NCI-H345 (cell line): ENCODE results near the gene BAG1.
A peak's percentile ranks its signal among the peaks of the same experiment; 100 is the strongest.

ENCODE experiments used
- DNase-seq: peaks from one replicate; lab custom pipeline; 2025; lab: John Stamatoyannopoulos, UW

Gene BAG1

DNA sequence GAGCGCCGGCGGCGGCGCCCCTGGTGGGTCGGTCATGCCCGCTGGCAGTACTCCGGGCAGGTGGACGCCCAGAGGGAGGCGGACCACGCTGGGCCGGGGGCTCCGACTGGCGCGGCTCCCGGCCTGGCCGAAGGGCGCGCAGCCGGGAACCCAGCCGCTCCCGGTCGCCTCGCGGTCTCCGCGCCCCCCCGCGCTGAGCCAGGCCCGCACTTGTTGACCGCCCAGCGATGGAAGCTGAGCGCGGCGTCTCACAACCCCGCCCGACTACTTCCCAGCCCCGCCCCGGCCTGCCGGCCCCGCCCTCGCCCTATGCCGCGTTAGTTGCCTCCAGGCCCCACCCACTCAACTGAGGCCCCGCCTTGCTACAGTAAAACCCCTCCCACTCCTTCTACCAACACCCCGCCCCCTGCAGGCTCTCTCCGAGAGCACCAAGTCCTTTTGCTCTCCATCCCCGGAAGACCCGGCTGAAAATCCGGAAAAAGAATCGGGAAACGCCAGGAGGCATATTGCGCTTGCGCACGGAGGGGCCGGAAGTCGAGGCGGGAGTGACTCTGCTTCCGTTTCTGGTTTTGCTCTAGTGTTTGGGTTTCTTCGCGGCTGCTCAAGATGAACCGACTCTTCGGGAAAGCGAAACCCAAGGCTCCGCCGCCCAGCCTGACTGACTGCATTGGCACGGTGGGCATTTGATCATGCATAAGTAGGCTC, at the start of gene BAG1, which contains the start of gene CHMP5:
Gene BAG1, minus strand, starts transcription at position 236 of the 705 bp plus-strand sequence.
Gene CHMP5, plus strand, starts transcription at position 577 of the 705 bp plus-strand sequence. Its CDS starts 30 bp downstream, at position 607.
- DNase-seq = peak; percentile 99

DNA sequence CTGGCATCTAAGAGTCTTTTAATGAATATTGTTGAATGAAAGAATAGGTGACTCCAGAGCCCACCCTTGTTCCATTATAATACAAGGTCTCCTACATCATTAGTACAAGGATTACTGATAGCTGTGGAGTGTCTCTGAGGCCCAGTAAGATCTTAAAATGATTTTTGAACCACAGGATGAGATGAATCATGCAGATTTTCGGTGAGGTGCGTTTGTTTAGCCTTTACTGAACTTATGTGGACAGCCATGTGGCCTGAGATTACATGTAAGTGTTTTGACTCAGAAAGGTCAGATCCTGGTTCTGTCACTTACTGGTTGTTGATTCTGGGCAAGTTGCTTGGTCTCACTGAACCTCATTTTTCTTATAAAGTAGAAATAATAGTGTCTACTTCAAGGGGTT, 47.4 kb upstream of the BAG1 start:
- no peak for DNase-seq

DNA sequence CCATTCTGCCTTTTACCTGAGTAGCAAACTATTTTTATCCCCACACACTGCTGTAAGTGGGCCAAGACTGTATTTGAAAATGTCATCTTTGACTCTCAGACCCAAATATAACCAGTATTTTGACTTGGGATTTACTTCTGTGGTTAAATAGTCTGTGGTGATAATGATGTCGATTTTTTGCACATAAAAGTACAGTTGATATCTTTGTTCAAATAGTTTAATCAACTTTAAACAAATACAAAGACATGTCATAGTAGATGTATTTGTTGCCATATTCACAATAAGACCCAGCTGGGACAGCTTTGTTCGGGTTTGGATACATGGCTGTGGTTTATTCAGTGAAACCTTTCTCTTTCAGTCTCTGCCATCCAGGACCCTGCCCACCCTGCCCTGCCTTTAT, 46.2 kb upstream of the BAG1 start:
- DNase-seq = no peak

DNA sequence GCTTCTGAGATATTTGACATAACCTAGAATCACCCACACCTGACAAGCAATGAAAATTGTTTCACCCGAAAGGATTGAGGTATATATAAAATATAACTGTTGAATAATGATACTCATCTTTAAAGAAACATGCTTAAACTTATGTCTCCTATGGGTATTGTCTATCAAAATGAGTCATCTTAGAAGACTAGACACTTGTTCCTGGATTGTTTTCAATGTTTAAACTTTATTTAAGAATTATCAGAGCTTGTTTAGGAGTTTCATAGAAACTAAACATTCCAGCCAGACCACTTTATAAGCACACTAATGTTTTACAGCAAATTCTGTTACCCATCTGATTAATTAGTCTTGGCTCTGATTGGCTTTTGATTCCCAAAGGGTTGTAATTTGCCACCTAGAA, 45.4 kb upstream of the BAG1 start:
- no peak for DNase-seq

DNA sequence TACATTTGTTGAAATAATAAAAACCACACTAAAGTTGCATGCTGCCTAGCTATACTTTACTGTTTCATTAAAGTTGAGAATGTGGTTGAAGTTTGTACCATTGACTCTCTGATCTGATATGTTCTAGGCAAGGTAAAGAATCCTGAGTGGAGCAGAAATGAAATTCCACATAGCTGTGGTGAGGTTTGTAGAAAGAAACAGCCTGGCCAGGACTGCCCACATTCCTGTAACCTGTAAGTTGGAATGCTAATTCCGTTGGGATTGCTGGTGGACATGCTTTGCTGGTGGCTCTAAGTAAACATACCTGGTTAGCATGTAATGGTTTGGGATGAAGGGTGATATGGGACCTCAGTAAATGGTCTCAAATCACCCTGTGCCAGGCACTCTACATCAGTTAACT, 42.6 kb upstream of the BAG1 start:
- DNase-seq = no peak

DNA sequence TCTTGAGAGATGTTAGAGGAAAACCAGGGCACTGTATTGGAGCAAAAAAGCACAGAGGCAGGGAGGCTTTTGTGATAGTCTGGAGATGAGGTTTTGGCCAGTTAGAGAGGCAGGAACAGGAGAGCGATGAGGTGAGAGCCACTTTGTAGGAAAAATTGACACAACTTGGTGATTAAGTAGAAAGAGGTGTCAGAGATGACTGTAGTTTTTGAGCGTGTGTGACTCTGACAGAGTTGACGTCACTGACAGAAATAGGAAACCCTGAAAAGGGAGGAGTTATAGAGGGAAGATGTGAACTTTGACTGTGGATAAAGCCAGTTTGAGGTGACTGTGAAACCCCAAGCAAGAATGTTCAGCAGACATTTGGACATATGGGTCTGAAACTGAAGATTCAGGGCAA, 41.5 kb upstream of the BAG1 start:
- DNase-seq = no peak

DNA sequence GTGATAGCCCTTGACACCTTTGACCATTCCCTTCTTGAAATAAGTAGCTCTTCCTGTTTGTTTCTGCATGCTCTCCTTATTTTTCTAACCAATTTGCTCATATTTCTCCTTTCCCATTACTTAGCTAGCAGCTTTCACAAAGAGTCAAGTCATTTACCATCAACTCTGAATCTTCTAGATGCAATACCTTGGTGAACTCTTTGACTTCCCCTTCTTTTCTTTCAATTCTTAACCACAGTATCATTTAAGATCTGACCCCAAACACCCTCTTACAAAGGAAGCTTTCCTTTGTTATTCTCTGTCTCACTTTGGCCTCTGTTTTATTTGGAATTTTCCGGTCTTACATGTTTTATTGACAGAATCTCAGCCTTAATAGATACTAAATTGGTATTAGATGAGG, 39.9 kb upstream of the BAG1 start:
- no peak for DNase-seq

DNA sequence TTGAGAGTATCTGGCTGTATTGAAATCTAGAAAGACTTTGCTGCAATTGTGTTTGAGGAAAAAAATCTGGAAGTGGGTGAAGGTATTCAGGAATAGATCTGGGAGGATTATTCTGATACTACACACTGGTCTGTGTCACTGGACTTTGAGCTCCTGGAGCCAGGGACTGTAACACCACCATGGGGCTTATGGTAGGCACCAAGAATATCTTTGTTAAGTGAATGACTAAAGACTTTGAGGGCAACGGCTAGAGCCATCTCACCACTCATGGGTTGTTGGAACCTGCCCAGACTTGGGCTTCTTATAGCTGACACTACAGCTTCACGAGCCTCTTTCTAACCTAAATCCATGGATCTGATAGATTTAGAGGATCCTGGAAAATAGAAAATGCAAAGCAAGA, 36.0 kb upstream of the BAG1 start:
- no peak for DNase-seq

DNA sequence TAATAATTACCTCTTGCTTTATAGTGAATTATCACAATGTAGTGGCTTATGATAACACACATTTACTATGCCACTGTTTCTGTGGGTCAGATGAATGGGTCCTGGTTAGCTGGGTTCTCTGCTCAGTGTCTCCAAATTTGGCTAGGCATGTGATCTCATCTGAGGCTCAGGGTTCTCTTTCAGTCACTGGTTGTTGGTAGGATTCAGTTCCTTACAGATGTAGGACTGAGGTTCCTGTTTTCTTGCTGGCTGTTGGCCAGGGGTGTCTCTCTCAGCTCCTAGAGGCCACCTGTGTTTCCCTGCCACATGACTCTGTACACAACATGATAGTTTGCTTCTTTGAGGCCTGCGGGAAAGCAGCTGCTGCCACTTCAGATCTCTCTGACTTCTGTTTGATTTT, 32.9 kb upstream of the BAG1 start:
- no peak for DNase-seq

DNA sequence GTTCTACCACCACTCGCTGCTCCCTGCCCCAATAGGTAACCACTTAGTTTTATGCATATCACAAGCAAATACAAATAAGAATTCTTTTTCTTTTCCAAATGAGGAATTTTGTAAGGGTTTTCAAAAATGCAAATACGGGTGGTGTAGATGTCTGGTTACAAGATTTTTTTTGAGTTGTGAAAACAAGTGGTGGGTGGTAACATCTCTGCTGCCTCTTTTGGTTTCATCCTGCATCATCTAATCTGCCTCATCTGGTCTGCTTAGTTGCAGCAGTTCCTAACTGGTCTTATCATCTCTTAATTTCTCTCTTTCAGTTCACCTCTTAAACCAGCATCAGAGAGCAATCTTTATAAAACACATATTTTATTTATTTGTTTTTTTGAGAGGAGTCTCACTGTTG, 31.1 kb upstream of the BAG1 start:
- DNase-seq = no peak

DNA sequence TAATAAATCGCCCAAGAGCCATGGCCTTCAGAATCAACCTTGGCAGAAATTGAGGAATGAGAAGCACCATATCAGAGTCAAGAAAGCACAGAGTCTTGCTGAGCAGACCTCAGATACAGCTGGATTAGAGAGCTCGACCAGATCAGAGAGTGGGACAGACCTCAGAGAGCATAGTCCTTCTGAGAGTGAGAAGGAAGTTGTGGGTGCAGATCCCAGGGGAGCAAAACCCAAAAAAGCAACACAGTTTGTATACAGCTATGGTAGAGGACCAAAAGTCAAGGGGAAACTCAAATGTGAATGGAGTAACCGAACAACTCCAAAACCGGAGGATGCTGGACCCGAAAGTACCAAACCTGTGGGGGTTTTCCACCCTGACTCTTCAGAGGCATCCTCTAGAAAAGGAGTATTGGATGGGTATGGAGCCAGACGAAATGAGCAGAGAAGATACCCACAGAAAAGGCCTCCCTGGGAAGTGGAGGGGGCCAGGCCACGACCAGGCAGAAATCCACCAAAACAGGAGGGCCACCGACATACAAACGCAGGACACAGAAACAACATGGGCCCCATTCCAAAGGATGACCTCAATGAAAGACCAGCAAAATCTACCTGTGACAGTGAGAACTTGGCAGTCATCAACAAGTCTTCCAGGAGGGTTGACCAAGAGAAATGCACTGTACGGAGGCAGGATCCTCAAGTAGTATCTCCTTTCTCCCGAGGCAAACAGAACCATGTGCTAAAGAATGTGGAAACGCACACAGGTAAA, 30.3 kb upstream of the BAG1 start:
- no peak for DNase-seq

DNA sequence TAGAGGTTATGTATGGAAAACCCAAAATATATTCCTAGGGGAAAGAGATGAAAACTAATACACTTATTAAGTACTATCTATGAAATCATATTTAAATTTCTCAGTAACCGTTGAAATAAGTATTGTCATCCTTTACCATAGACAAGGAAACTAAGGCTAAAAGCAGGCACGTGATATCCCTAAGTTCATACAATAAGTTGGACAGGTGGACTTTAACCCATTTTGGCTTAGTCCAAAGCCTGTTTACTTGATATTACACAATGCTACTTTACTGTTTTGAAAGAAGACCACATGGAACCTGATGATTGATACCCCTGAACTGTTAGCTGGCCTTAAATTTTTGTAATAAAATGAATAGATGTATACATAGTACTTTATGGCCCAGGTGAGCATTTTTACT, 29.3 kb upstream of the BAG1 start:
- no peak for DNase-seq

DNA sequence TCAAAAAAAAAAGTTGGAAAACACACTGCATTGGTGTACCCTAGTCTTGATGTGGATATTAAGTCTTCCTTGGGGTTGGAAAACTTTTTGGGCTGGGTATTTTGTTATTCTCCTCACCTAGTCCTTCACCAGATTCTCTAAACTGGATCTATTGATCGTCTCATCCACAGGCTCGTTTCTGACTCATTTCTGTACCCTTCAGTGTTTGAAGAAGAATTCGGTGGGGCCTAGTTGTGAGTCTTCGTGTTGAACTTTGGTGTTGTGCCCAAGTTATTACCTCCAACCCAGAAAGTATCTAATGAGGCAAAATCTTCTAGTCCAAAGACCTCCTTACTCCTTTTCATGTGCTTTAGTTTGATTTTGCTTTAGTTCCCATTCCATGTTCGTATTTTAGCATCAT, 27.4 kb upstream of the BAG1 start:
- no peak for DNase-seq

DNA sequence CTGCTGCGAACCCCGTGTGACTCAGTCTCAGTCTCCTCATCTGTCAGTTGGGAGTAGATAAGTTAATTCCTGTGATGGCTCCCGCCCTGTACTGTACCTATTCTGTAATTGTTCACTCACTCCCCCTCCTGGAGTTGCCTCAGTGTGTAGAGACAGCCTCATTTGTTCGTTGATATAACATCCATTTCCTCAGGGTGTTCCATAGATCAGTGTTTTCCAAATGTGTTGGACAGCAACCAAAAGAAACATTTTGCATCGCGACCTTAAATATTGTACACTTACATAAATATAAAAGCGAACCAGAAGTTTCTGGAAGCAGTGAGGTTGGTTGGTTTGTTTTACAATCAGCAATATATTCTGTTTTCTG, 26.5 kb upstream of the BAG1 start:
- no peak for DNase-seq

DNA sequence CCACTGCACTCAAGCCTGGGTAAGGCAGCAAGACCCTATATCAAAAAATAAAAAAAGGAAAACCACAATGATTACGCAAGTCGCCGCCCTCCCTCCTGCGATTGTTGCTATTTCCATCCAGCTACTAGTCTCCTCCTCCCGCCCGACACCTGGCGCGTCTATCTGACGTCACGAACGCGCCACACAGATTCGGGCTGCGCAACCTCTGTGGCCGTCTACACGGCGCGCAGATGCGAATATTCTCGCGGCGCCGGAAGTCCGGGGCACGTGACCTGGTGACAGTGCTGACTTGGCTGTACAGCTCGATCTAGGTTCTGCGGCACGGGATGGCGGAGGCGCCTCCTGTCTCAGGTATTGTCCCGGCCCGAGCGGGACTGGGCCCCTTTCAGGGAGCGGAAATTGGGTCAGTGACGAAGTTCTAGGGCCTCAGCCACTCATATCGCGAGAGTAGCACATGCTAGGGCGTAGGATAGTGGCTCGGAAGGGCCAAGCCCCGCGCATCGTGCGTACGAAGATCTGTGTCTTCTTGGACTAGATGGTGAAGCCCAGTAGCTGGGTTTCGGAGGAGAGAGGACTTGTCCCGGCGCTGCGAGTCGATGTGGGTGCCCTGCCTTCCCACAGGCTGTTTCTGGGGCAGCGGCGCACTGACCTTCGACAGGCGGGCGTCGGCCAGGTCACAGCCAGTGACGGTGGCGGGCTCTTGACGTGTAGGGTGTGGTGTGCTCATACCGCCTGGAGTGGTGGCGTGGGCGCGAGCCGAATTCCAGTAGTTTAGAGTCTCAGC, 25.9 kb upstream of the BAG1 start, which contains the start of gene NFX1:
Gene NFX1, plus strand, starts transcription at position 270 of the 784 bp plus-strand sequence. Its CDS starts 57 bp downstream, at position 327.
- DNase-seq = peak; percentile 98

DNA sequence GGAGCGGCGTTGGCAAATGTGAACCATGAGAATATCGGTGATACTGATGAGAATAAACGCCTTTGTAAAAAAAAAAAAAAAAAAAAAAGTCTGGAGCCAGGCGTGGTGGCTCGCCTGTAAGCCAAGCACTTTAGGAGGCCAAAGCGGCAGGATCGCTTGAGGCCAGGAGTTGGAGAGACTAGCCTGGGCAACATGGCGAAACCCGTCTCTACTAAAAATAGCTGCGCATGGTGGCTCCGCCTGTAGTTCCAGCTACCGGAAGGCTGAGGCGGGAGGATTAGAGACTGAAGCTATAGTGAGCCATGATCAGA, 25.4 kb upstream of the BAG1 start:
- DNase-seq = no peak

DNA sequence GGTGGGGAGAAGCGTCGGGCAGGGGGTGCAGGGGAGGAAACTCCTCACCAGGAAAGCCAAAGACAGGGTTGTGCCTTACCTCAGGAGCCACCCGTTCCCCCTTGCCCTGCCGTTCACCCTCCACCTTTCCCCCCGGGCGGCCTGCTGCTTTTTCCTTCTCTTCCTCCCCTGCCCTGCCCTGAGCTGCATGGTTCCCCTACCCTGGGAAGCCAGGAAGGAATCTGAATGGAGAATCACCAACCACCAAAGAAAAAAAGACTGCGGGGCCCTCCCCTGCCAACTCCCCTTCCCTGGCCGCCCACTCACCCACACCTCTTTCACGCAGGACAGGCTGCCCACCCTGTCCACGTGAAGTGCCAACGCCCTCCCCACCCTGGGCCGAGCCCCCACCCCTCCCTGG, 25.0 kb upstream of the BAG1 start:
- no peak for DNase-seq

DNA sequence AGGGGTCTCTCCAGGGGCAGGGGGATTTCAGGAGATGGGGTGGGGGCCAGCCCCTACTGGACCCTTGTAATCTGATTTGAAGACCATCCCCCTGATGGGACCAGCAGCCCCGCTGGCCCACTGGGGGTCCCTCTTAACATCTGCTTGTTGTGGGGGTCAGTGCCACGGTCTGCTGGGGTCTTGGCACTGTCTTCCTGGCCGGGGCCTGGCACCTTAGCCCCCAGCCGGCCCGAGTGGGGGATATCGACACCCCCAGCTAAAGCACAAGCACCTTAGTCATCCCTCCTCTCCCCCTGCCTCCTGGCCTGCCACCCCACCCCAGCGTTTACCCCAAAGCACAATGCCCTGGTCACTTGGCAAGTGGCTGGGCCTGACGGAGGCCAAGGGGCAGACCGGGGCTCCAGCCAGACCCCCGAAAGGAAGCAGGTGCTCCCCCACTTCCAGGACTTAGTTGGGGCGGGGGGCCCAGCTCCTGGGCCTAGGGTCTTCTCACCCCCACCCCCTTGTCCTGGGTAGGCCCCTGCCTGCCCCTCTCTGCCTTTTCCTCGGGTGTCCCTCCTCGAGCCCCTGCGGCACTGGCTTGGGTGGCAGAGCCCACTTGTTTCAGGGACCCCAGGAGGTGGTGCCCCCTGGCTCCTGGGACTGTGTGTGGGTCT, 24.4 kb upstream of the BAG1 start:
- no peak for DNase-seq

DNA sequence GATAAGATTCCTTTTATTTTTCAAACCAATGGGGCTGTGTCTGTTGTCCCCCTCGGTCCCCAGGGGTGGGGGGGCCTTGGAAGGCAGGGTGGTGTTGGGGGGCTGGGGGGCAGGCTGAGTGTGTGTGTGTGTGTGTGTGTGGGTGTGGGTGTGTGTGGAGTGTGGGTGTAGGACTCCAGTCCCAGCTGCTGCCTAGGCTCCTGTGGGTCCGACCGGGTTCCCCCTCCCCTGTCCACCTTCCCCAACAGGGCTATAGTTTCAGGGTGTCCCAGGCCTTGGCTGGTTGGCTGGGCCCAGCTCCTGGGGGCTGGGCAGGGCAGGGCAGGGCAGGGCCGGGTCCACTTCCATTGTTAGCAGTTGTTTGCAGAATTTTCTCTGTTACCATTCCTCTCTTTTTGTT, 23.7 kb upstream of the BAG1 start:
- DNase-seq = no peak

DNA sequence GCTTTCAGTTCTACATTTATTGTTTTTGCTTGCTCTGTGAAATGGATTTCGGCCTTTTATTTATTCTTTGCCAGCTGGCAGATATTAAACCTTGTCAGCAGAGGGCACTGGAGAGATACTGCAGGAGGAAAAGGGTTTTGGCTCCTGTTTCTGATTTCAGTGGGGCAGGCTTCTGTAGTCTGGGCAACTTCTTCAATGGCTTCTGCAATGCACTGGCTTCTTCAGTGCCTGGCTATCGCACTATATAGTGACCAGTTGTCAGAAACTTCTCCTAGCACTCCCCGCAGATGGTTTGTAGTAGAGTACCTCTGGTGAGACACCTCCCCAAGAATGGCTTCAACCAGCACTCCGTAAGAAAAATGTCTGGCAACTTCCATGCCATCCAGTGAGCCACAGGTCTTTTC, 22.6 kb upstream of the BAG1 start:
- peak; percentile 31 for DNase-seq

DNA sequence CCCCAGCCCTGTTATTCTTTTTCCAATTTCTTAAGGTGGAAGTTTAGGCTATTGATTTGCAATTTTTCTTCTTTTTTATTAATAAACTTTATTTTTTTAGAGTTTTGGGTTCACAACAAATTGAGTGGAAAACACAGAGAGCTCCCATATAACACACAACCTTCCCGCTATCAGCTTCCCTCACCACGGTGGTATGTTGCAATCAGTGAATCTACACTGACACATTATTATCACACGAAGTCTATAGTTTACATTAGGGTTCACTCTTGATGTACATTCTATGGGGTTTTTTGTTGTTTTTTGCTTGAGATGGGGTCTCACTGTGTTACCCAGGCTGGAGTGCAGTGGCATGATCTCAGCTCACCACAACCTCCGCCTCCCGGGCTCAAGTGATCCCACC, 21.0 kb upstream of the BAG1 start:
- DNase-seq = no peak

DNA sequence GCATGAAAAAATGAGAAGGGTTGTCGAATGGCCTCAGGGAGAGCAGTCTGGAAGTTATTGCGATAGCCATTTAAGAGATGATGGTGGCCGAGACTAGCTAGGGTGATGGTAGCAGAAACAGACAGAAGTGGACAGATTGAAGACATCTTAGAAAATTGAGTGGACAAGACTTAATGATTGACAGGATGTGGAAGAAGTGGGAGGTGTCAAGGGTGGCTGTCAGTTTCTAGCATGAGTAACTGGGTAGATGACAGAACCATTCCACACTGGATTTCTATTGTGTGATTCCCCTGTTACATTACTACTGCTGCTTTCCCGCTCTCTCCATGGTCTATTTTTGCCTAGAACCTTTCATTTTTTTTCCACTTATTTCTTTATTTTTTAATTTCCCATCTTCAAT, 13.0 kb upstream of the BAG1 start:
- no peak for DNase-seq

DNA sequence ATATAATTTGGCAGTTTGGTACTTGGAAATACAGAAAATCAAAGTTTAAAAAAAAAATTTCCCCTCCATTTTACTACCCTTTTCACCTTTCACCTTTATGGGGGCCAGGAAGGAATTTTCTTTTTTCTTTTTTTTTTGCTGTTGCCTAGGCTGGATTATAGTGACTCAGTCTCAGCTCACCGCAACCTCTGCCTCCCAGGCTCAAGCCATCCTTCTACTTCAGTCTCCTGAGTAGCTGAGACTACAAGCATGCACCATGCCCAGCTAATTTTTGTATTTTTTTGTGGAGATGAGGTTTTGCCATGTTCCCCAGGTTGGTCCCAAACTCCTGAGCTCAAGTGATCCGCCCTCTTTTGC, 9.4 kb upstream of the BAG1 start:
- no peak for DNase-seq
